Left kidney (tissue), 2 donors: Measurements from ENCODE around the gene MAPT. TPM values are rescaled to one million over a fixed set of nuclear protein-coding genes. Genes with fewer than 3 reads are reported as not detected.

Experiments used
- DNase-seq: peaks from one replicate; pipeline ENCODE4 v3.0.0-alpha.2; 2013
- polyA plus RNA-seq: library from polyadenylated mRNA; unstranded; fragments of 120-200 nt; gene quantifications from one replicate; pipeline ENCODE4 v1.2.1, GENCODE V29; 2013; ENCODE audit not compliant: insufficient read length

Gene MAPT
- polyA plus RNA-seq, 1 donor, result 7.1 TPM

- no peak for DNase-seq
These were observed 79.8 kb downstream of the MAPT start for GRCh38 chr17:45973946-45974859.

GRCh38 chr17:45974916-45975630, 80.7 kb downstream of the MAPT start:
- no peak for DNase-seq

- no peak for DNase-seq
These were observed 81.4 kb downstream of the MAPT start for GRCh38 chr17:45975640-45976295.

- no peak for DNase-seq
These were observed 82.0 kb downstream of the MAPT start for GRCh38 chr17:45976391-45976754.

GRCh38 chr17:45976755-45977505, 82.6 kb downstream of the MAPT start:
- no peak for DNase-seq

- no peak for DNase-seq
These were observed 83.1 kb downstream of the MAPT start for GRCh38 chr17:45977506-45977824.

- DNase-seq, result no peak
These were observed 83.7 kb downstream of the MAPT start for GRCh38 chr17:45977976-45978626.

- DNase-seq, result no peak
These were observed 84.8 kb downstream of the MAPT start for GRCh38 chr17:45979137-45979536.

- DNase-seq, result no peak
These were observed 86.5 kb downstream of the MAPT start for GRCh38 chr17:45980855-45981254.

GRCh38 chr17:45981306-45981705, 87.0 kb downstream of the MAPT start:
- DNase-seq, result no peak

- DNase-seq, result no peak
These were observed 88.6 kb downstream of the MAPT start for GRCh38 chr17:45982791-45983613.

GRCh38 chr17:45983614-45984310, 89.4 kb downstream of the MAPT start:
- DNase-seq, result no peak

- no peak for DNase-seq
These were observed 90.0 kb downstream of the MAPT start for GRCh38 chr17:45984368-45984767.

GRCh38 chr17:45985447-45985846, 91.1 kb downstream of the MAPT start:
- DNase-seq, result no peak

GRCh38 chr17:45986056-45986455, 91.7 kb downstream of the MAPT start:
- no peak for DNase-seq

GRCh38 chr17:45987706-45988105, 93.4 kb downstream of the MAPT start:
- no peak for DNase-seq

GRCh38 chr17:45989759-45990158, 95.4 kb downstream of the MAPT start:
- no peak for DNase-seq

- DNase-seq, result no peak
These were observed 96.5 kb downstream of the MAPT start for GRCh38 chr17:45990886-45991285.

GRCh38 chr17:45991341-45991740, 97.0 kb downstream of the MAPT start:
- no peak for DNase-seq

GRCh38 chr17:45992175-45992574, 97.8 kb downstream of the MAPT start:
- no peak for DNase-seq
